ENCODE data around the gene YY1AP1.

- TF ChIP-seq, protein P1, sequence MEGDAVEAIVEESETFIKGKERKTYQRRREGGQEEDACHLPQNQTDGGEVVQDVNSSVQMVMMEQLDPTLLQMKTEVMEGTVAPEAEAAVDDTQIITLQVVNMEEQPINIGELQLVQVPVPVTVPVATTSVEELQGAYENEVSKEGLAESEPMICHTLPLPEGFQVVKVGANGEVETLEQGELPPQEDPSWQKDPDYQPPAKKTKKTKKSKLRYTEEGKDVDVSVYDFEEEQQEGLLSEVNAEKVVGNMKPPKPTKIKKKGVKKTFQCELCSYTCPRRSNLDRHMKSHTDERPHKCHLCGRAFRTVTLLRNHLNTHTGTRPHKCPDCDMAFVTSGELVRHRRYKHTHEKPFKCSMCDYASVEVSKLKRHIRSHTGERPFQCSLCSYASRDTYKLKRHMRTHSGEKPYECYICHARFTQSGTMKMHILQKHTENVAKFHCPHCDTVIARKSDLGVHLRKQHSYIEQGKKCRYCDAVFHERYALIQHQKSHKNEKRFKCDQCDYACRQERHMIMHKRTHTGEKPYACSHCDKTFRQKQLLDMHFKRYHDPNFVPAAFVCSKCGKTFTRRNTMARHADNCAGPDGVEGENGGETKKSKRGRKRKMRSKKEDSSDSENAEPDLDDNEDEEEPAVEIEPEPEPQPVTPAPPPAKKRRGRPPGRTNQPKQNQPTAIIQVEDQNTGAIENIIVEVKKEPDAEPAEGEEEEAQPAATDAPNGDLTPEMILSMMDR (IDR thresholded peaks at IDR 0.05): no peak
- no peak for TF ChIP-seq POLR2AphosphoS5 (IDR thresholded peaks at IDR 0.05; ENCODE audit: low read depth, low read length)
- no peak for TF ChIP-seq FOXM1 (IDR thresholded peaks at IDR 0.05; ENCODE audit: low read depth)
Observed at GRCh38 chr1:155678027-155678426, 10.5 kb downstream of the YY1AP1 start.

All from SK-N-SH (cell line).